Measurements from ENCODE around the gene APIP.

Gene APIP

GRCh38 chr11:34850334-34850733 lies 65.8 kb downstream of the APIP start:
- in situ Hi-C loops (cut with HindIII; ENCODE audit: low sequenced_read_pairs), result no loop called here

GRCh38 chr11:34846467-34846866 lies 69.7 kb downstream of the APIP start:
- in situ Hi-C loops (cut with HindIII; ENCODE audit: low sequenced_read_pairs), result no loop called here

- in situ Hi-C loops (cut with HindIII; ENCODE audit: low sequenced_read_pairs), result loop anchor here (5.0 kb wide), 1 partner anchor 42 kb away; no protein-coding TSS in a partner anchor
Observed at GRCh38 chr11:34844463-34845112, 71.6 kb downstream of the APIP start.

GRCh38 chr11:34843271-34843670 lies 72.9 kb downstream of the APIP start:
- in situ Hi-C loops (cut with HindIII; ENCODE audit: low sequenced_read_pairs), result loop anchor here (5.0 kb wide), 1 partner anchor 41 kb away; no protein-coding TSS in a partner anchor

- in situ Hi-C loops (cut with HindIII; ENCODE audit: low sequenced_read_pairs), result loop anchor here (5.0 kb wide), 1 partner anchor 39 kb away; no protein-coding TSS in a partner anchor
Observed at GRCh38 chr11:34840736-34841386, 75.3 kb downstream of the APIP start.

- in situ Hi-C loops (cut with HindIII; ENCODE audit: low sequenced_read_pairs), result loop anchor here (5.0 kb wide), 1 partner anchor 38 kb away; no protein-coding TSS in a partner anchor
Observed at GRCh38 chr11:34839969-34840368, 76.2 kb downstream of the APIP start.

- in situ Hi-C loops (cut with HindIII; ENCODE audit: low sequenced_read_pairs), result no loop called here
Observed at GRCh38 chr11:34836958-34837856, 79.0 kb downstream of the APIP start.

GRCh38 chr11:34833602-34834001 lies 82.6 kb downstream of the APIP start:
- in situ Hi-C loops (cut with HindIII; ENCODE audit: low sequenced_read_pairs), result no loop called here

Measured in endothelial cell of hepatic sinusoid (primary cell).